Stimulated activated CD4-positive, alpha-beta T cell treated with anti-CD3 and anti-CD28 coated beads, Interleukin-1b, Interleukin-23, amount 100 ng/mL, for 24 hours (primary cell): ENCODE data around the gene FOXP3.

ENCODE experiments used
- DNase-seq, 4 experiments: peaks; one replicate each; pipeline ENCODE4 v3.0.0-alpha.2; 2020; ENCODE audit warnings: low read depth in 4 of 4, low spot score in 1 of 4

FOXP3 gene

DNA sequence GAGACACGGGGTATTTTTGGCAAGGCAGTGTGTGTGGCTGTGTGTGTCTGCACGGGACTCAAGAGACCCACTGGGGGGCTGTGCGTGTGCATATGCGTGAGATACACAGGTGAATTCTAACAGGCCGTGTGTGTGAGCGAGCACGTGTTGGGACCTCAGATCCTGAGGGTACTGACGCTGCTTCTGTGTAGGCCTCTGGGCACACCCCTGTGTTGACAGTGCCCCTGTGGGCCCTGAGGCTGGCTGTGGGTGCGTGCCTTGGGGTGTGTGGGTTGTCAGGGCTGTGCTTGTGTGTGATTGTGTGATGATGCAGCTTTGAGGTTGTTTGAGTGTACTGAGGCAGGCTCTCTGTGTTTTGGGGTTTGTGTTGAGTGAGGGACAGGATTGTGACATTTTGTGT, 13.9 kb downstream of the FOXP3 start:
- no peak for DNase-seq

DNA sequence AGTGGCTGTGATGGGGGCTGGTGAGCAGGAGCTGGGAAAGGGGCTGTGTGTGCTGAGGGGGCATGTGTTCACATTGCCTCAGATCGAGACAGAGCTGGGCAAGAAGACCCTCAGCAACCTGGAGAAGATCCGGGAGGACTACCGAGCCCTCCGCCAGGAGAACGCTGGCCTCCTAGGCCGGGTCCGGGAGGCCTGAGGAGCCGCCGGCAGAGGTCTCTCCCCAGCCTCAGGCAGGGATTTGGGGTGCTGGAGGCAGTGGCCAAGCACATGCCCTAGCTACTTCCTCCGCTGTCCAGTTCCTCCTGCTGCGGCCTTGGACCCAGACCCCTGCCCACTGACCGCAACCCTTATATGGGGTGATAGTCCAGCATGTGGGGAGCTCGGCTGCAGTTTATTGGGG, 14.4 kb downstream of the FOXP3 start:
- DNase-seq = no peak

DNA sequence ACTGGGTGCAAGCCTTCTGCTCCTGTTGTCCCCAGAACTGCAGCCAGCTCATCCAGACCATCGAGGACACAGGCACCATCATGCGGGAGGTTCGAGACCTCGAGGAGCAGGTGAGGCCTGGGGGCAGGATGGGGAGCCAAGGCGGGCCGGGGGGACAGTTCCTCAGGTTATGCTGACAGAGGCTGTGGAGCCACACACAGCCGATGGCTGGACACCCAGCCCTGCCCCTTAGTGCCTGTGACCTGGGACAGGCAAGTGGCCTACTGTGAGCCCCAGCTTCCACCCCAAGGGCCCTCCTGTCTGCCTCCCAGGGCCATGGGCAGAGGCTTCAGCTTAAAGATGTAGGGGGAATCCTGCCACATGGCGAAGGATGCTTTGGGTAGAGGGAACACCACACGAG, 14.9 kb downstream of the FOXP3 start:
- no peak for DNase-seq

DNA sequence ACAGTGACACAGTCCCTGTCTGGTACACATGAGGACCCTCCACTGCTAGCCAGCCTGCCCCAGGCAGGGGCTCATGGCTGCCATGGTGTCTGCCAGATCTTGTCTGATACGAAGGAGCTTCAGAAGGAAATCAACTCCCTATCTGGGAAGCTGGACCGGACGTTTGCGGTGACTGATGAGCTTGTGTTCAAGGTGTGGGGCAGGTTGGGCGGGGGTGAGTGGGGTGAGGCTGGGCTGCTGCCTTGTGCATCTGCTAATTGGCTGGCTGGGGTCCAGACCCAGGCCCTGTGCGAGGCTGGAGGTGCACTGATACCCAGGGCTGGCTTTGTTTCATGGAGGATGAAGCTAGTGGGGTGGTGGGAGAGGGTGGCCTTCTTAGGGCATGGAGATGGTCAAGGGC, 15.4 kb downstream of the FOXP3 start:
- no peak for DNase-seq

DNA sequence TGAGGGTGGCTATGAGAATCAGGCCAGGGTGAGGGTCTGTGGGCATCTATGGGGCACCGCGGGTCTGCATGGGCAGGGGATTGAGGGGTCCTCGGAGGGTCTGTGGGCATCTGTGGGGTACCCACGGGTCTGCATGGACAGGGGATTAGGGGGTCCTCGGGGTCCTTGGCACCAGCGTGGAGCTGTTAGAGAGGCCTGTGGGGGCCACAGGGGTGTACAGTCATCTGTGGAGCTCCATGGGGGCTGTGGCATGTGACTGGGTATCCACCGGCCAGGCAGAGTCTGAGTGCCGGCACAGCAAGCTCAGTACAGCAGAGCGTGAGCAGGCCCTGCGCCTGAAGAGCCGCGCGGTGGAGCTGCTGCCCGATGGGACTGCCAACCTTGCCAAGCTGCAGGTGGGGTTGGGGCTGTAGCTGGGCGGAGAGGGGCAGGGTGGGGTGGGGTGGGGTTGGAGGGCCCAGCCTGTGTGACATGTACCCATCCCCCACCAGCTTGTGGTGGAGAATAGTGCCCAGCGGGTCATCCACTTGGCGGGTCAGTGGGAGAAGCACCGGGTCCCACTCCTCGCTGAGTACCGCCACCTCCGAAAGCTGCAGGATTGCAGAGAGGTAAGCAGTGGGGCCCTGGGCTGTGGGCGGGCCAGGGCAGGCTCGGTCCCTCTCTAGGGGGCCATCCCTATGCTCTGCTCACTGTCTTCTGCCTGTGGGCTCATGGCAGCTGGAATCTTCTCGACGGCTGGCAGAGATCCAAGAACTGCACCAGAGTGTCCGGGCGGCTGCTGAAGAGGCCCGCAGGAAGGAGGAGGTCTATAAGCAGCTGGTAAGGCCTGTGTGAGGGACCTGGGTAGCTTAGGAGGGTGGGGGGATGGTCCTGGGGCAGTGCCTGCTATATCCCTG, 16.3 kb downstream of the FOXP3 start:
- DNase-seq = no peak

DNA sequence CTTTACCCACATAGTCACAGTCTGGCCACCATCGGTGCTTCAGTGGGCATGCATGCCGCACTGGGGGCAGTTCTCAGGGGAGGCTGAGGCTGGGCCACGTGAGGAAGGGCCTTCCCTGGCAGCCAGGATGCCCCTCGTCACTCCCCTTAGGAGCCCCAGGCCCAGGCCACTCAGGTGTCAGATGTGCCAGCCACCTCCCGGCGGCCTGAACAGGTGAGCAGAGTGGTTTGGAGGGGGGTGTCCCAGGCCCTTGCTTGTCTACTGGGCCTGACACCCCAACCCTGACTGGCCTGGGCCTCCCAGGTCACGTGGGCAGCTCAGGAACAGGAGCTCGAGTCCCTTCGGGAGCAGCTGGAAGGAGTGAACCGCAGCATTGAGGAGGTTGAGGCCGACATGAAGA, 17.2 kb downstream of the FOXP3 start:
- no peak for DNase-seq

DNA sequence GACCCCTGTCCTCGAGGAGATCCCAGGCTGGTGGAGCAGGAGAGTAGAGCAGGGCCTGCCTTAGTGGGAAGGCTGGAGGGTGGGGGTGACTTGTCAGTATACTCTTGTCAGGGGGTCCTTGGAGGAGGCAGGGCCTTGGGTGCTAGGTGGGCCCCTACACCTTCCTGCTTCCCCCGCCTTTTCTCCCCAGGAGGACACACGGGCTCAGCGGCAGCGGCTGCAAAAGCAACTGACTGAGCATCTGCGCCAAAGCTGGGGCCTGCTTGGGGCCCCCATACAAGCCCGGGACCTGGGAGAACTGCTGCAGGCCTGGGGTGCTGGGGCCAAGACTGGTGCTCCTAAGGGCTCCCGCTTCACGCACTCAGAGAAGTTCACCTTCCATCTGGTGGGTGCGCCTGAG, 18.0 kb downstream of the FOXP3 start:
- no peak for DNase-seq

DNA sequence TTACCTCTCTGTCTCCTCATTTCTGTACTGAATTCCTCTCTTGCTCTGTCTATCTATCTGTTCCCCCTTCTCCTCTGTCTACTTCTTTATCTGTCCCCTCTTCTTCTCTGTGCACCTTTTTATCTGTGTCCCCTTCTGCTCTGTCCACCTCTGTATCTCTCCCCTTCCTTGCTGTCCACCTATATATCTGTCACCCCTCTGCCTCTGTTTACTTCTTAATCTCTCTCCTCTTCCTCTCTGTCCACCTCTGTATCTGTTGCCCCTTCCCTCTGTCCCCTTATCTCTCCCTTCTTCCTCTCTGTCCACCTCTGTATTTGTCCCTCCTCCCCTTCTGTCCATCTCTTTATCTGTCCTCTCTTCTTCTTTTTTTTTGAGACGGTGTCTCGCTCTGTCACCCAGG, 20.3 kb downstream of the FOXP3 start:
- DNase-seq = no peak

DNA sequence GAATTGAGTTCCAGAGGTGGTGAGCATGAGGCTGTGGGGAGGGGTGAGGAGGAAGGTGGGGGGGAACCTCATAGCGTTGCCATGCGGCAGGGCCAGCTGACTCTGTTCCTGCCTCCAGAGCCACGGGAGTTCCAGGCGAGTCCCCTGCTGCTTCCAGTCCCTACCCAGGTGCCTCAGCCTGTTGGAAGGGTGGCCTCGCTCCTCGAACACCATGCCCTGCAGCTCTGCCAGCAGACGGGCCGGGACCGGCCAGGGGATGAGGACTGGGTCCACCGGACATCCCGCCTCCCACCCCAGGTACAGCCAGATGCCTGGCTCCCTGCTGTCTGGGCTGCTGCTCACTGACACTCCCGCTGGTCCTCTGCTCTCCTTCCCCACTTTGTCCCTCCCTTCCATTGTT, 21.3 kb downstream of the FOXP3 start:
- DNase-seq = no peak

DNA sequence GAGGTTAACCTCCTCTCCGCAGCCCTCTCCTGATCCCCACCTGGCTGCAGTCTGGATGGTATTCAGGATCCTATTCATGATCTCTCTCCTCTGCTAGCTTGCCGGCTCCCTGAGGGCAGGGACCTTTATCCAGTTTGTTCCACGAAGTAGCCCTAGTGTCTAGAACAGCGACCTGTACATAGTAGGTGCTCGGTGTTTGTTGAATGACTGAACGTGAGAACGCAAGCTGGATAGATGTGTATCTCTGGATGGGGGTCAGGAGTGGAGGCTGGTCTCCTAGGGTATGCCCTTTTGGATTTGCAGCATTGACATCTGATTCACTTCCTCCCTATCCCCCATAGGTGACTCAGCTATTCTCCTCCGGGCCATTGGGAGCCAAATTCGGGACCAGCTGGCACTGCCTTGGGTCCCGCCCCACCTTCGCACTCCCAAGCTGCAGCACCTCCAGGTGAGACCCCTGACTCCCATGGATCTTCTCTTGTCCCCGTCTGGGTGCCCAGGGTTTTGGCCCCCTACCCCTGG, 21.9 kb downstream of the FOXP3 start:
- DNase-seq = no peak

DNA sequence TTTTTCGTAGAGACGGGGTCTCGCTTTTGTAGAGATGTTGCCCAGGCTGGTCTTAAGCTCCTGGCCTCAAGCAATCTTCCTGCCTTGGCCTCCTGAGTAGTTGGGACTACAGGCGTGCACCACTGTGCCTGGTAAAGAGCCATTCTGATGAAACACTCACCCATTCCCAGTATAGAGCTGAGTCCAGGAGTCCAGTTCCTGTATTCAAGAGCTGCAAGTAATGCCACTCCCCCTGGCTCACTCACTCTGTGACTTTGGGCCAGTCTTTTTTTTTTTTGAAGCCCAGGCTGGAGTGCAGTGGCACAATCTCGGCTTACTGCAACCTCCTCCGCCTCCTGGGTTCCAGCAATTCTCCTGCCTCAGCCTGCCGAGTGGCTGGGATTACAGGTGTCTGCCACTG, 25.8 kb downstream of the FOXP3 start:
- DNase-seq = no peak

DNA sequence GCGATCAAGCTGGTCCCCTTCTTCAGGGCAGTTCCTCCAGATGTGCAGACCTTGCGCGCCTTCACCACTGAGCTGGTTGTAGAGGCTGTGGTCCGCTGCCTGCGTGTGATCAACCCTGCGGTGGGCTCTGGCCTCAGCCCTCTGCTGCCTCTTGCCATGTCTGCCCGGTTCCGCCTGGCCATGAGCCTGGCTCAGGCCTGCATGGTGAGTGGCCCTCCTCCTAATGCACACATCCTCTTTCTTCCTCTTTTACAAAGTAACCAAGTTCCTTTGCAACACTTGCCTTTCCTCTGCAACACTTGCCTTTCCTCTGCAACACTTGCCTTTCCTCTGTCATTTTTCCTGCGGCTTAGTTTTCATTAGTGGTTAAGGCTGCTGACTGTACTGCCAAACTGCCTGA, 27.4 kb downstream of the FOXP3 start:
- no peak for DNase-seq

DNA sequence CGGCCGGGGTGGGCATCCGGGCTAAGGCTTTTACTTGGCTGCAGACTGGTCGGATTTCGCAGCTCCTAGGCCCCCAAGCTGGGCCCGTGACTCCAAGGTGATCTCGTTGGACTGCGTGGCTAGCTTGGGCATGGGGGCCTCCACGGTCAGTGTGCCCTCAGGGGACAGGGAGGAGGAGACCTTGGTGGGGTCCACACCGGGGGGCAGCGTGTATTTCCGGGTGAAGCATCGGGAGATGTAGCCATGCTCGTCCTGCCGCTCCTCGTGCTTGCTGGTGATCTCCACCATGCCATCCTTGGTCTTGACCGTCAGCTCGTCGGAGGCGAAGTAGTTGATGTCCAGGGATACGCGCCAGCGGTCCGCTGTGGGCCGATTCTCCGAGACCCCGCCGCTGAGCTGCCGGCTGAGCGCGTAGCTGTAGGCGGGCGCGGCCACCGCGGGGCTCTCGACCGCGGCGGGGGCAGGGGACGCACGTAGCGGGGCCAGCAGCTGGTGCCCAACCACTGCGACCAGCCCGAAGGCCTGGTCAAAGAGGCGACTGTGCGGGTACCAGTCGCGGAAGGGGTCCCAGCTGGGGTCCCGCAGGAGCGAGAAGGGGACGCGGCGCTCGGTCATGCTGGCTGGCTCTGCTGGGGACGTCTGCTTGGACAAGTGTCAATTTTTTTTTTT, 30.5 kb downstream of the FOXP3 start:
- DNase-seq = no peak

DNA sequence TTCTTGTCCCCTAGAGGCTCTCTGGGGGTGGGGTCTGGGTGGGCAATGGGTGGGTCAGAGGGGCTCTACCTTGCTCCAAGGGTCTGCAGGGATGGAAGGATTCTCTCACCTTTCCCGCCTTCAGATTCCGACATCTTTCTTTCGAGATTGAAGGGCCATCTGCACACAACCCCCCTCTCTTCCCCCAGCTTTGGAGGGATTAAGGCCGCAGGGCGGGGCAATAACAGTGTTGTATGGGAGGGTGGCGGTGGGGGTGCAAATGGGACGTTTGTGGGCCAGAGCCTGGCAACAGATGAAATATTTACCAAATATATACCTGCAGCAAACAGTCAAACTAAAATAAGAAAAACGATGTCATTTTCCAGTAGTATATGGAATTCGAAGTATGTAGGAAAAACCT, 31.3 kb downstream of the FOXP3 start, which contains the start of gene CACNA1F:
Gene CACNA1F (minus strand): TSS at position 165 of the 400 bp plus-strand sequence. CDS start 31 bp downstream, at position 134.
- no peak for DNase-seq

DNA sequence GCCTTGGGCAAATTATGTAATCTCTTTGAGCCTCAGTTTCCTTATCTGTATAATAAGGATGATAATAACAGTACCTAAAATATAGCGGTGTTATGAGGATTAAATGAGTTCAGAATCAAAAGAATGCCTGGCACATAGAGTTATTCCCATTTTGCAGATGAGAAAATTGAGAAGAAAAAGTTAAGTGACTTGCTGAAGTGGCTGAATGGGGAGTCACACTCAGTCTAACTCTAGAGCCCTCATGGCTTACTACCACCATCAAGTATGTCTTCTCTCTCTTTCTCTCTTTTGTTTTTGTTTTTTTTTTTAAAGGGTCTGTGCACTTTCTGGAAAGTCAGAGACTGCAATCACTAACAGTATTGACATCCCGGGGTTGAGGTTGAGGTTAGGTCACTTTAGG, 32.0 kb downstream of the FOXP3 start:
- no peak for DNase-seq

DNA sequence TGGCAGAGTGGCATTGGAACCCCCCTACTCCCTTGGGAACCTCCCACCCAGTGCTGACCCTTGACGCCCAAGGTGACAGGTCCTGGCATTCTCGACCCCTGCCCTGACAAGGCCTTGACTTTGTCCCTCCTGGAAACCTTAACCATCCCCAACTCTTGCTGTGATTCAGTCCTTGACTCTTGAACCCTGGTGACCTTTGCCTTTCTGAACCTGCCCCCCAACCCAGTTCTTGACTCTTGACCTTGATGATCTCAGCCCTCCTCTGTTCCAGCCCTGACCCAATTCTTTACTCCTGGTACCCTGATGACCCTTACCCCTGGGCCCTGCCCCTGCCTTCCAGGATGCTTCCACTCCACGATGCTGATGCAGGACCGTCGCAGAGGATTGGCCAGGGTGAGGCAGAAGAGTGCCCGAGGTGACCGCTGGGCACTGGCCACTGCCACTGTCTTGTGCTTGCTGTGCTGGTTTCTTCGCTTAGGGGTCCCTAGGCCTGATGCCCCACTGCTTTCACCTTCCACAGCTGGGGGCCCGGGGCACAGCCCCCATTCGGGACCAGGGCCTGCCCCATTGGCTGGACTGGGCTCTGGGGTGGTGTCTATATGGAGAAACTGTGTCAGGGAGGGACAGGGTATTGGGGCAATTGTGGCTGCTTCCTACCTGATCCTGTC, 33.0 kb downstream of the FOXP3 start:
- DNase-seq = no peak

DNA sequence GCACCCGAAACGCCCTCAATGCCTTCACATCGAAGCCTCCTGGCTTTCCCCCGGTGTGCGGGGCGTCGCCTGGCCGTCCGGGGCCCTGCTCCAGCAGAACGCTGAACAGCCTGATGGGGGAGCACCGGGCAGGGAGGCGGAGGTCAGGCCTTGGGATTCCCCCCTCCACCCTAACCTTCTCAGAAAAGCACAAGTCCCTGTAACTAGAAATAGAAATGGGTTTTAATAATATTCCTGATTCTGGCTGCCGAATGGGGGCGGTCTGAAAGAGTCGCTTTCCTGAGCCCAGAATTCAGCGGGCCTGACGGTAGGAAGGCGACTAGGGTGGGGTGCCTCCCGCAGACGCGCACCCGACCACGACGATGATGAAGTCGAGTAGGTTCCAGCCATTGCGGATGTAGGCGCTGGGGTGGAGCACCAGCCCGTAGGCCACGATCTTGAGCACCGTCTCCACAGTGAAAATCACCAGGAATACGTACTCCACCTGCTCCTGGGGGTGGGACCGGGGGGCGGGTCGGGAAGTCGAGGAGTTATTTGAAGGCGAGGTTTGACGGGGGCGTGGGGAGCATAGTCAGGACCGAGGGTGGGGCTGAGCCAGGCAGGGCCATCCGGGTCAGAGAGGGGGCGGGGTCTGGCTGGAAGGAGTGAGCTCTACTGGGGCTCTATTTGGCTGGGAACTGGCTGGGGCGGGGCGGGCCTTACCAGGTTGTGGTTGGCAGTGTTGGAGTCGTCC, 33.8 kb downstream of the FOXP3 start:
- DNase-seq = peak in 3 of 4 experiments; percentile 17 to 61 (median 18)

DNA sequence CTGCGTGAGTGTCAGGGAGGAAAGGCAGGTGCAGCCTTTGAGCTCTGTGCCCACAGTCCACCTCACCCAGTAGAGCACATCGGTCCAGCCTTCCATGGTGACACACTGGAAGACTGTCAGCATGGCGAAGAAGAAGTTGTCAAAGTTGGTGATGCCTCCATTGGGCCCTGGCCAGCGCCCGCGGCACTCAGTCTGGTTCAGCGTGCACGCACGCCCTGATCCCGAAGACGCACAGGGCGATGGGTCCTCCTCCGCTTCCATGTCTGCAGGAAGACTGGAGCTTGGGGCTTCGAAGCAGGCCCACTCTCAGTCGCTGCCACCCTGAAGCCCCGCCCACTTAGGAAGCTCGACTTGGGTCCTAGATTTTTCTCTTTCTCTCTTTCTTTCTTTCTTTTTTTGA, 36.3 kb downstream of the FOXP3 start:
- DNase-seq = no peak

DNA sequence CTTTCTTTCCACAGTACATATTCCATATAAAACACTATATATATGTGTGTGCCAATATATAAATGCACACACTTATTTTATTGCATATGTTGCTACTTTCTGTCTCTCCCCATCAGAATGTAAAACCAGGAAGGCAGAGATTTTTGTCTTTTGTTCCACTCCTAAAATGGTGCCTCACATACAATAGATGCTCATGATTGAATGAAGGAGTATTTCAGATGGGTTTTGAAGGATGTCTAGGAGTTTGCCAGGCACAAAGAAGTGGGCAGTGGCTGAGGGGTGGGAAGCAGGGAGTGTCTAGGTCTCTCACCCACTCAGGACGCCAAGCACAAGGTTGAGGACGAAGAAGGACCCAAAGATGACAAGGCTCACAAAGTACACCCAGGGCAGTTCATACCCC, 36.8 kb downstream of the FOXP3 start:
- no peak for DNase-seq

DNA sequence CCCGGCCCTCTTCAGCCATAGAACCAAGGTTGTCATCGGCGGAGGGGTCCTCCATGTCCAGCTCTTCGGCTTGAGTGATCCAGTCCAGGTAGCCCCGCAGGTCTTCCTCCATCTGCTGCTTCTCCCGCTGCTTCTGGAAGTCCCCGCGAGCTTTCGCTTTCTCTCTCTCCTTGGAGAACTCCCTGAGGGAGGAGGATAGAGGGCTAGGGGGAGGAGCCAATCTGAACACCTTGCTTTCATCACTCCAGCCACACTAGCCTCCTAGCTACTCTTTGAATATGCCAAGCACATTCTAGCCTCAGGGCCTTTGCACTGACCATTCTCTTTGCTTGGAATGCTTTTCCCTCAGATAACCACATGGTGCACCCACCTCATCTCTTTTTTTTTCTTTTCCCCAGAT, 37.6 kb downstream of the FOXP3 start:
- no peak for DNase-seq

DNA sequence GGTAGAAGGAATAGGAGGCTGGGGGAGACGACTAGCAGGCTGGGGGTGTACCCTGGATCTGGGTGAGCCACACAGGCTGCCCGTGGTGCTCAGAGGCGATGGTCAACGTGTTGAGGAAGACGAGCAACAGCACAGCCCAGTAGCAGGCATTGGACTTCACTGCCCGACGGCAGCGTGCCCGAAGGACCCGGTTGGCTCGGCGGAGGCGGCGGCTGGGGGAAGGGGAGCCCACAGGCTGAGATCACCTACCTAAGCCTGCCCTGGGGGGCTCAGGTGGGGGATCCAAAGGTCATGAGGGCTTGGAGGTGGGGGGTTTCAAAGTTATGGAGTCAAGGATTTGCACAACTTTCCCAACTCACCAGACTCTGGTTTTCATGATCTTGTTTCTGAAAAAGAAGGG, 38.7 kb downstream of the FOXP3 start:
- DNase-seq = no peak
